HepG2 (cell line): Measurements from ENCODE around the gene IL24. TPM values are rescaled to one million over a fixed set of nuclear protein-coding genes. Genes with fewer than 3 reads are reported as not detected.
A peak's percentile ranks its signal among the peaks of the same experiment; 100 is the strongest.

Experiments used
- BCLAF1 ChIP-seq: fragments of 450-650 bp; IDR thresholded peaks from 2 replicates; pipeline ENCODE4 v1.6.1; 2017; ENCODE audit warnings: mild to moderate bottlenecking
- HNF1B ChIP-seq: sonication (generic); formaldehyde crosslinking; IDR thresholded peaks from 2 replicates; pipeline ENCODE4 v1.5.1; 2020; ENCODE audit warnings: mild to moderate bottlenecking, moderate library complexity, missing genetic modification reagents
- POGZ ChIP-seq: sonication (generic); formaldehyde crosslinking; IDR thresholded peaks from 2 replicates; pipeline ENCODE4 v1.4.0; 2020; ENCODE audit warnings: mild to moderate bottlenecking, missing genetic modification reagents
- ZNF460 ChIP-seq: sonication (generic); formaldehyde crosslinking; IDR thresholded peaks from 2 replicates; pipeline ENCODE4 v1.5.1; 2020; ENCODE audit warnings: missing genetic modification reagents, mild to moderate bottlenecking, borderline replicate concordance
- ZNF709 ChIP-seq: sonication (generic); formaldehyde crosslinking; IDR thresholded peaks from 2 replicates; pipeline ENCODE4 v1.5.0; 2020; ENCODE audit warnings: mild to moderate bottlenecking, missing genetic modification reagents
- ZNF83 ChIP-seq: sonication (generic); formaldehyde crosslinking; IDR thresholded peaks from 2 replicates; pipeline ENCODE4 v1.4.0; 2020; ENCODE audit warnings: missing genetic modification reagents, mild to moderate bottlenecking, borderline replicate concordance
- polyA plus RNA-seq, 8 experiments: library from polyadenylated mRNA; depleted of rRNA in 3 of 8; stranded (reverse) in 7 of 8; unstranded in 1 of 8; fragments of >200 nt; fragmentation: Illumina TruSeq in 4 of 8; extraction: Trizol in 4 of 8; gene quantifications; 2 replicates each; pipeline versions ENCODE4 v1.2.1 to v1.2.3, GENCODE V29; 2011 to 2016; ENCODE audit warnings: low read depth in 4 of 8, missing spikeins in 1 of 8, mixed read lengths in 1 of 8; ENCODE audit not compliant: insufficient read depth in 1 of 8
- total RNA-seq, 5 experiments: library from RNA; depleted of rRNA; stranded (reverse); fragments of >200 nt; fragmentation: Illumina TruSeq; extraction: Trizol; gene quantifications; 2 replicates each; pipeline ENCODE4 v1.2.3, GENCODE V29; 2016; ENCODE audit warnings: low read depth in 1 of 5
- TF ChIP-seq, protein P1 (sequence below): sonication (generic); formaldehyde crosslinking; IDR thresholded peaks from 2 replicates; pipeline ENCODE4 v1.9.0; 2021; ENCODE audit warnings: missing genetic modification reagents, mild to moderate bottlenecking, borderline replicate concordance
- TF ChIP-seq, protein P2 (sequence below): sonication (generic); formaldehyde crosslinking; IDR thresholded peaks from 2 replicates; pipeline ENCODE4 v1.5.0; 2020; ENCODE audit warnings: missing genetic modification reagents, mild to moderate bottlenecking, borderline replicate concordance
- TF ChIP-seq, protein P3 (sequence below): sonication (generic); formaldehyde crosslinking; IDR thresholded peaks from 2 replicates; pipeline ENCODE4 v1.4.0; 2020; ENCODE audit warnings: mild to moderate bottlenecking, missing genetic modification reagents, borderline replicate concordance
- TF ChIP-seq, protein P4 (sequence below): sonication (generic); formaldehyde crosslinking; IDR thresholded peaks from 2 replicates; pipeline ENCODE4 v1.5.0; 2020; ENCODE audit warnings: missing genetic modification reagents
- TF ChIP-seq, protein P5 (sequence below): sonication (generic); formaldehyde crosslinking; IDR thresholded peaks from 2 replicates; pipeline ENCODE4 v1.5.1; 2020; ENCODE audit warnings: missing genetic modification reagents, mild to moderate bottlenecking, borderline replicate concordance

IL24 gene
- total and polyA plus RNA-seq, 2 of the 13 experiments (the other 11 are each of a cell fraction or from before 2014, with no cell fraction given) = not detected

GRCh38 chr1:206935491-206936067 lies 38.3 kb downstream of the IL24 start (continued):
- TF ChIP-seq, protein P1, sequence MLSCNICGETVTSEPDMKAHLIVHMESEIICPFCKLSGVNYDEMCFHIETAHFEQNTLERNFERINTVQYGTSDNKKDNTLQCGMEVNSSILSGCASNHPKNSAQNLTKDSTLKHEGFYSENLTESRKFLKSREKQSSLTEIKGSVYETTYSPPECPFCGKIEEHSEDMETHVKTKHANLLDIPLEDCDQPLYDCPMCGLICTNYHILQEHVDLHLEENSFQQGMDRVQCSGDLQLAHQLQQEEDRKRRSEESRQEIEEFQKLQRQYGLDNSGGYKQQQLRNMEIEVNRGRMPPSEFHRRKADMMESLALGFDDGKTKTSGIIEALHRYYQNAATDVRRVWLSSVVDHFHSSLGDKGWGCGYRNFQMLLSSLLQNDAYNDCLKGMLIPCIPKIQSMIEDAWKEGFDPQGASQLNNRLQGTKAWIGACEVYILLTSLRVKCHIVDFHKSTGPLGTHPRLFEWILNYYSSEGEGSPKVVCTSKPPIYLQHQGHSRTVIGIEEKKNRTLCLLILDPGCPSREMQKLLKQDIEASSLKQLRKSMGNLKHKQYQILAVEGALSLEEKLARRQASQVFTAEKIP (CRISPR knock-in tag) = no peak
- TF ChIP-seq ZNF460 (CRISPR knock-in tag) (no peak), POGZ (no peak), ZNF709 (CRISPR knock-in tag) (no peak), HNF1B (CRISPR knock-in tag) (peak; percentile 54; the same call in 1 of the 2 replicates), ZNF83 (no peak), BCLAF1 (no peak)
- TF ChIP-seq, protein P2, sequence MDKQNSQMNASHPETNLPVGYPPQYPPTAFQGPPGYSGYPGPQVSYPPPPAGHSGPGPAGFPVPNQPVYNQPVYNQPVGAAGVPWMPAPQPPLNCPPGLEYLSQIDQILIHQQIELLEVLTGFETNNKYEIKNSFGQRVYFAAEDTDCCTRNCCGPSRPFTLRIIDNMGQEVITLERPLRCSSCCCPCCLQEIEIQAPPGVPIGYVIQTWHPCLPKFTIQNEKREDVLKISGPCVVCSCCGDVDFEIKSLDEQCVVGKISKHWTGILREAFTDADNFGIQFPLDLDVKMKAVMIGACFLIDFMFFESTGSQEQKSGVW = no peak
- TF ChIP-seq, protein P3, sequence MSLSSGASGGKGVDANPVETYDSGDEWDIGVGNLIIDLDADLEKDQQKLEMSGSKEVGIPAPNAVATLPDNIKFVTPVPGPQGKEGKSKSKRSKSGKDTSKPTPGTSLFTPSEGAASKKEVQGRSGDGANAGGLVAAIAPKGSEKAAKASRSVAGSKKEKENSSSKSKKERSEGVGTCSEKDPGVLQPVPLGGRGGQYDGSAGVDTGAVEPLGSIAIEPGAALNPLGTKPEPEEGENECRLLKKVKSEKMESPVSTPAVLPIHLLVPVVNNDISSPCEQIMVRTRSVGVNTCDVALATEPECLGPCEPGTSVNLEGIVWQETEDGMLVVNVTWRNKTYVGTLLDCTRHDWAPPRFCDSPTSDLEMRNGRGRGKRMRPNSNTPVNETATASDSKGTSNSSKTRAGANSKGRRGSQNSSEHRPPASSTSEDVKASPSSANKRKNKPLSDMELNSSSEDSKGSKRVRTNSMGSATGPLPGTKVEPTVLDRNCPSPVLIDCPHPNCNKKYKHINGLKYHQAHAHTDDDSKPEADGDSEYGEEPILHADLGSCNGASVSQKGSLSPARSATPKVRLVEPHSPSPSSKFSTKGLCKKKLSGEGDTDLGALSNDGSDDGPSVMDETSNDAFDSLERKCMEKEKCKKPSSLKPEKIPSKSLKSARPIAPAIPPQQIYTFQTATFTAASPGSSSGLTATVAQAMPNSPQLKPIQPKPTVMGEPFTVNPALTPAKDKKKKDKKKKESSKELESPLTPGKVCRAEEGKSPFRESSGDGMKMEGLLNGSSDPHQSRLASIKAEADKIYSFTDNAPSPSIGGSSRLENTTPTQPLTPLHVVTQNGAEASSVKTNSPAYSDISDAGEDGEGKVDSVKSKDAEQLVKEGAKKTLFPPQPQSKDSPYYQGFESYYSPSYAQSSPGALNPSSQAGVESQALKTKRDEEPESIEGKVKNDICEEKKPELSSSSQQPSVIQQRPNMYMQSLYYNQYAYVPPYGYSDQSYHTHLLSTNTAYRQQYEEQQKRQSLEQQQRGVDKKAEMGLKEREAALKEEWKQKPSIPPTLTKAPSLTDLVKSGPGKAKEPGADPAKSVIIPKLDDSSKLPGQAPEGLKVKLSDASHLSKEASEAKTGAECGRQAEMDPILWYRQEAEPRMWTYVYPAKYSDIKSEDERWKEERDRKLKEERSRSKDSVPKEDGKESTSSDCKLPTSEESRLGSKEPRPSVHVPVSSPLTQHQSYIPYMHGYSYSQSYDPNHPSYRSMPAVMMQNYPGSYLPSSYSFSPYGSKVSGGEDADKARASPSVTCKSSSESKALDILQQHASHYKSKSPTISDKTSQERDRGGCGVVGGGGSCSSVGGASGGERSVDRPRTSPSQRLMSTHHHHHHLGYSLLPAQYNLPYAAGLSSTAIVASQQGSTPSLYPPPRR (CRISPR knock-in tag) = no peak
- TF ChIP-seq, protein P4, sequence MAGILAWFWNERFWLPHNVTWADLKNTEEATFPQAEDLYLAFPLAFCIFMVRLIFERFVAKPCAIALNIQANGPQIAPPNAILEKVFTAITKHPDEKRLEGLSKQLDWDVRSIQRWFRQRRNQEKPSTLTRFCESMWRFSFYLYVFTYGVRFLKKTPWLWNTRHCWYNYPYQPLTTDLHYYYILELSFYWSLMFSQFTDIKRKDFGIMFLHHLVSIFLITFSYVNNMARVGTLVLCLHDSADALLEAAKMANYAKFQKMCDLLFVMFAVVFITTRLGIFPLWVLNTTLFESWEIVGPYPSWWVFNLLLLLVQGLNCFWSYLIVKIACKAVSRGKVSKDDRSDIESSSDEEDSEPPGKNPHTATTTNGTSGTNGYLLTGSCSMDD (CRISPR knock-in tag) = no peak
- TF ChIP-seq, protein P5, sequence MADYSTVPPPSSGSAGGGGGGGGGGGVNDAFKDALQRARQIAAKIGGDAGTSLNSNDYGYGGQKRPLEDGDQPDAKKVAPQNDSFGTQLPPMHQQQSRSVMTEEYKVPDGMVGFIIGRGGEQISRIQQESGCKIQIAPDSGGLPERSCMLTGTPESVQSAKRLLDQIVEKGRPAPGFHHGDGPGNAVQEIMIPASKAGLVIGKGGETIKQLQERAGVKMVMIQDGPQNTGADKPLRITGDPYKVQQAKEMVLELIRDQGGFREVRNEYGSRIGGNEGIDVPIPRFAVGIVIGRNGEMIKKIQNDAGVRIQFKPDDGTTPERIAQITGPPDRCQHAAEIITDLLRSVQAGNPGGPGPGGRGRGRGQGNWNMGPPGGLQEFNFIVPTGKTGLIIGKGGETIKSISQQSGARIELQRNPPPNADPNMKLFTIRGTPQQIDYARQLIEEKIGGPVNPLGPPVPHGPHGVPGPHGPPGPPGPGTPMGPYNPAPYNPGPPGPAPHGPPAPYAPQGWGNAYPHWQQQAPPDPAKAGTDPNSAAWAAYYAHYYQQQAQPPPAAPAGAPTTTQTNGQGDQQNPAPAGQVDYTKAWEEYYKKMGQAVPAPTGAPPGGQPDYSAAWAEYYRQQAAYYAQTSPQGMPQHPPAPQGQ (CRISPR knock-in tag) = no peak
